ENCODE data around the gene NEGR1. TPM values are rescaled to one million over a fixed set of nuclear protein-coding genes. Genes with fewer than 3 reads are reported as not detected.

Gene NEGR1
- total and polyA plus RNA-seq, 4 donors, result 0.86 to 7.3 (median 2.5) TPM

- WGBS, 2 donors, result 84 to 92% methylated on average over 3 of the region's 3 CpGs
- no peak overlapping the region for H3K27ac ChIP-seq (ENCODE audit: low read depth in 1 of 2, low read length in 1 of 2)
Observed at GRCh38 chr1:72101840-72102632, 180.3 kb downstream of the NEGR1 start.

GRCh38 chr1:72100771-72101170 is 181.6 kb downstream of the NEGR1 start:
- ATAC-seq (ENCODE audit: insufficient read depth, low FRiP score) (no peak), DNase-seq (no peak)
- Histone ChIP-seq H3K9ac (ENCODE audit: insufficient read depth in 1 of 2, low read length in 2 of 2) (no peak overlapping the region), H3K4me1 (ENCODE audit: control insufficient read depth in 5 of 5, insufficient read depth in 5 of 5, low read length in 5 of 5) (no peaks in the 10 kb centered on the region), H3K27ac (ENCODE audit: low read depth in 1 of 2, low read length in 1 of 2) (no peak overlapping the region), H3K4me3 (no peak overlapping the region), H3K27me3 (ENCODE audit: control insufficient read depth in 3 of 3, insufficient read depth in 3 of 3, low read length in 2 of 3) (no peaks in the 10 kb centered on the region), H3K36me3 (ENCODE audit: control insufficient read depth in 4 of 4, insufficient read depth in 4 of 4, low read length in 4 of 4) (no peaks in the 10 kb centered on the region), H3K9me3 (ENCODE audit: control insufficient read depth in 4 of 4, insufficient read depth in 3 of 4, low read length in 3 of 4) (peaks cover 0 to 1% (median 0%) of the 10 kb centered on the region in 4 donors)
- WGBS, 2 donors, result 75 to 76% methylated on average over 2 of the region's 2 CpGs
- TF ChIP-seq CTCF (IDR thresholded peaks at IDR 0.05; ENCODE audit: control extremely low read depth, extremely low read depth), result no peak

More at GRCh38 chr1:72101840-72102632, 180.3 kb downstream of the NEGR1 start:
- no peaks in the 10 kb centered on the region for H3K4me1 ChIP-seq (ENCODE audit: control insufficient read depth in 5 of 5, insufficient read depth in 5 of 5, low read length in 5 of 5)
- H3K9me3 ChIP-seq (ENCODE audit: control insufficient read depth in 4 of 4, insufficient read depth in 3 of 4, low read length in 3 of 4), result peaks cover 0 to 1% (median 0%) of the 10 kb centered on the region in 4 donors
- no peak for ATAC-seq (ENCODE audit: insufficient read depth, low FRiP score)
- no peaks in the 10 kb centered on the region for H3K27me3 ChIP-seq (ENCODE audit: control insufficient read depth in 3 of 3, insufficient read depth in 3 of 3, low read length in 2 of 3)
- H3K36me3 ChIP-seq (ENCODE audit: control insufficient read depth in 4 of 4, insufficient read depth in 4 of 4, low read length in 4 of 4), result no peaks in the 10 kb centered on the region
- no peak overlapping the region for H3K9ac ChIP-seq (ENCODE audit: insufficient read depth in 1 of 2, low read length in 2 of 2)
- H3K4me3 ChIP-seq, result no peak overlapping the region
- DNase-seq, result no peak
- TF ChIP-seq CTCF (IDR thresholded peaks at IDR 0.05; ENCODE audit: control extremely low read depth, extremely low read depth), result no peak

- no peak for DNase-seq
- Histone ChIP-seq H3K27me3 (ENCODE audit: control insufficient read depth in 3 of 3, insufficient read depth in 3 of 3, low read length in 2 of 3) (no peaks in the 10 kb centered on the region), H3K4me3 (no peak overlapping the region), H3K27ac (ENCODE audit: low read depth in 1 of 2, low read length in 1 of 2) (no peak overlapping the region), H3K9me3 (ENCODE audit: control insufficient read depth in 4 of 4, insufficient read depth in 3 of 4, low read length in 3 of 4) (peaks cover 0 to 1% (median 0%) of the 10 kb centered on the region in 4 donors), H3K4me1 (ENCODE audit: control insufficient read depth in 5 of 5, insufficient read depth in 5 of 5, low read length in 5 of 5) (no peaks in the 10 kb centered on the region), H3K9ac (ENCODE audit: insufficient read depth in 1 of 2, low read length in 2 of 2) (no peak overlapping the region), H3K36me3 (ENCODE audit: control insufficient read depth in 4 of 4, insufficient read depth in 4 of 4, low read length in 4 of 4) (no peaks in the 10 kb centered on the region)
- ATAC-seq (ENCODE audit: insufficient read depth, low FRiP score), result no peak
- WGBS, 2 donors, result 84 to 90% methylated on average over 4 of the region's 4 CpGs
- TF ChIP-seq CTCF (IDR thresholded peaks at IDR 0.05; ENCODE audit: control extremely low read depth, extremely low read depth), result no peak
Observed at GRCh38 chr1:72097851-72098570, 184.3 kb downstream of the NEGR1 start.

Measured in lung (tissue), 12 donors.